ENCODE data around the gene CNTN5. TPM values are rescaled to one million over a fixed set of nuclear protein-coding genes. Genes with fewer than 3 reads are reported as not detected.

CNTN5 gene
- total RNA-seq, 3 donors from 2014 or later (not counting 1 experiment from before 2014, with no cell fraction given): not detected

- intact Hi-C loops (cut with micrococcal nuclease): no loop called here
- no peaks in the 10 kb centered on the region for H3K27me3 ChIP-seq (ENCODE audit: control insufficient read depth, insufficient read depth, low read length)
- no peaks in the 10 kb centered on the region for H3K36me3 ChIP-seq (ENCODE audit: control insufficient read depth, insufficient read depth, low read length)
- no peaks in the 10 kb centered on the region for H3K27me3 Mint-ChIP-seq (ENCODE audit: low read depth in 2 of 2)
- H3K36me3 Mint-ChIP-seq: no peaks in the 10 kb centered on the region
- no peak overlapping the region for H3K4me3 ChIP-seq (ENCODE audit: low read length)
- no peaks in the 10 kb centered on the region for H3K4me1 Mint-ChIP-seq
- H3K27ac ChIP-seq (ENCODE audit: low read length): no peak overlapping the region
- no peak for ATAC-seq
- no peak overlapping the region for H3K27ac Mint-ChIP-seq
- no peak overlapping the region for H3K4me3 Mint-ChIP-seq
- no peak for TF ChIP-seq CTCF (IDR thresholded peaks at IDR 0.05)
- WGBS (ENCODE audit: insufficient coverage): 90% methylated on average over 2 of the region's 3 CpGs
- peaks cover 9 to 10% of the 10 kb centered on the region in 2 donors for H3K9me3 Mint-ChIP-seq
- no peaks in the 10 kb centered on the region for H3K4me1 ChIP-seq (ENCODE audit: control insufficient read depth, insufficient read depth, low read length)
- DNase-seq: no peak
- H3K9me3 ChIP-seq (ENCODE audit: control insufficient read depth, insufficient read depth, low read length): no peaks in the 10 kb centered on the region
Measured at GRCh38 chr11:100302824-100303223, 1282.1 kb downstream of the CNTN5 start.

- Mint-ChIP-seq H3K4me1 (no peaks in the 10 kb centered on the region), H3K4me3 (no peak overlapping the region), H3K27ac (no peak overlapping the region), H3K36me3 (no peaks in the 10 kb centered on the region), H3K27me3 (ENCODE audit: low read depth in 2 of 2) (no peaks in the 10 kb centered on the region), H3K9me3 (peaks cover 6 to 10% of the 10 kb centered on the region in 2 donors)
- Histone ChIP-seq H3K4me1 (ENCODE audit: control insufficient read depth, insufficient read depth, low read length) (no peaks in the 10 kb centered on the region), H3K36me3 (ENCODE audit: control insufficient read depth, insufficient read depth, low read length) (no peaks in the 10 kb centered on the region), H3K27me3 (ENCODE audit: control insufficient read depth, insufficient read depth, low read length) (no peaks in the 10 kb centered on the region), H3K27ac (ENCODE audit: low read length) (no peak overlapping the region), H3K9me3 (ENCODE audit: control insufficient read depth, insufficient read depth, low read length) (no peaks in the 10 kb centered on the region), H3K4me3 (ENCODE audit: low read length) (no peak overlapping the region)
- no peak for TF ChIP-seq CTCF (IDR thresholded peaks at IDR 0.05)
- 81% methylated on average over 3 of the region's 3 CpGs for WGBS (ENCODE audit: insufficient coverage)
- intact Hi-C loops (cut with micrococcal nuclease): no loop called here
- ATAC-seq (no peak), DNase-seq (no peak)
Measured at GRCh38 chr11:100303897-100304296, 1283.1 kb downstream of the CNTN5 start.

DNA sequence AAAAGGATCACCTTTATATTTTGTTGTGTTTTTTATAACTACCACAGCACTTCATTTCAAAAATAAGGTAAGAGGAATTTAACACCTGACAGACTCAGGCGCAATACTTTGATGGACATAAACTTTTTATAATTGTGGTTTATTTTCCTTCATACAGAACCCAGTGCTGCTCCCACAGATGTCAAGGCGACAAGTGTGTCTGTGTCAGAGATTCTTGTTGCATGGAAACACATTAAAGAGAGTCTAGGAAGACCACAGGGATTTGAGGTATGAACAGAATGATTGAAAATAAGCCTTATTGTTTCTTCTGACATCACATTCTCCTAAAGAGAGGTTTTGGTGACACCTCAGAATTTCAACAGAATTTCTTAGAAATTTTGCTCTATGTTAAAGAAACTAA is 1287.5 kb downstream of the CNTN5 start:
- H3K9me3 Mint-ChIP-seq: peaks cover 20 to 28% of the 10 kb centered on the region in 2 donors
- ATAC-seq (no peak), DNase-seq (no peak)
- H3K4me1 ChIP-seq (ENCODE audit: control insufficient read depth, insufficient read depth, low read length): no peaks in the 10 kb centered on the region
- no peak overlapping the region for H3K27ac ChIP-seq (ENCODE audit: low read length)
- H3K27me3 Mint-ChIP-seq (ENCODE audit: low read depth in 2 of 2): no peaks in the 10 kb centered on the region
- no peaks in the 10 kb centered on the region for H3K4me1 Mint-ChIP-seq
- H3K9me3 ChIP-seq (ENCODE audit: control insufficient read depth, insufficient read depth, low read length): no peaks in the 10 kb centered on the region
- H3K4me3 Mint-ChIP-seq: no peak overlapping the region
- H3K36me3 ChIP-seq (ENCODE audit: control insufficient read depth, insufficient read depth, low read length): no peaks in the 10 kb centered on the region
- intact Hi-C loops (cut with micrococcal nuclease): no loop called here
- no peak overlapping the region for H3K4me3 ChIP-seq (ENCODE audit: low read length)
- peaks cover 12% of the 10 kb centered on the region for H3K36me3 Mint-ChIP-seq
- no peak overlapping the region for H3K27ac Mint-ChIP-seq
- WGBS (ENCODE audit: insufficient coverage): 100% methylated on average over 1 of the region's 2 CpGs
- H3K27me3 ChIP-seq (ENCODE audit: control insufficient read depth, insufficient read depth, low read length): no peaks in the 10 kb centered on the region
- no peak for TF ChIP-seq CTCF (IDR thresholded peaks at IDR 0.05)

- ATAC-seq: no peak
- H3K4me1 ChIP-seq (ENCODE audit: control insufficient read depth, insufficient read depth, low read length): no peaks in the 10 kb centered on the region
Measured at GRCh38 chr11:100315946-100316345, 1295.2 kb downstream of the CNTN5 start.

More at GRCh38 chr11:100315946-100316345, 1295.2 kb downstream of the CNTN5 start:
- peaks cover 13 to 28% of the 10 kb centered on the region in 2 donors for H3K9me3 Mint-ChIP-seq
- TF ChIP-seq CTCF (IDR thresholded peaks at IDR 0.05): no peak
- intact Hi-C loops (cut with micrococcal nuclease): no loop called here
- Histone ChIP-seq H3K36me3 (ENCODE audit: control insufficient read depth, insufficient read depth, low read length) (no peaks in the 10 kb centered on the region), H3K27ac (ENCODE audit: low read length) (no peak overlapping the region), H3K4me3 (ENCODE audit: low read length) (no peak overlapping the region), H3K9me3 (ENCODE audit: control insufficient read depth, insufficient read depth, low read length) (no peaks in the 10 kb centered on the region), H3K27me3 (ENCODE audit: control insufficient read depth, insufficient read depth, low read length) (no peaks in the 10 kb centered on the region)
- no peak overlapping the region for H3K4me3 Mint-ChIP-seq
- H3K36me3 Mint-ChIP-seq: peaks cover 9% of the 10 kb centered on the region
- no CpG with 5 or more reads among the region's 1 CpG for WGBS (ENCODE audit: insufficient coverage)
- no peak for DNase-seq
- H3K27ac Mint-ChIP-seq: no peak overlapping the region
- H3K27me3 Mint-ChIP-seq (ENCODE audit: low read depth in 2 of 2): no peaks in the 10 kb centered on the region
- H3K4me1 Mint-ChIP-seq: no peaks in the 10 kb centered on the region
